Small intestine (tissue), 7 donors: ENCODE data around the gene USP24. TPM values are rescaled to one million over a fixed set of nuclear protein-coding genes. Genes with fewer than 3 reads are reported as not detected.
A peak's percentile ranks its signal among the peaks of the same experiment; 100 is the strongest.

Experiments
- DNase-seq, 2 donors: peaks; one replicate each; pipeline versions ENCODE4 v3.0.0 to v3.0.0-alpha.2; 2013
- FAIRE-seq: peaks from 2 replicates; lab custom pipeline; 2012; peaks lifted over from hg19 to GRCh38; lab: Jason Lieb, UNC
- H3K27ac ChIP-seq, 3 donors: one replicate each; pipeline ENCODE4 v1.5.1; 2013; ENCODE audit warnings: low read length in 2 of 3, mild to moderate bottlenecking in 2 of 3, control low read depth in 1 of 3, inconsistent platforms in 1 of 3, low read depth in 1 of 3, moderate library complexity in 1 of 3
- H3K27me3 ChIP-seq, 3 donors: one replicate each; pipeline ENCODE4 v1.6.1; 2013; ENCODE audit warnings: low read length in 3 of 3, inconsistent platforms in 1 of 3; ENCODE audit not compliant: control insufficient read depth in 3 of 3, insufficient read depth in 3 of 3
- H3K36me3 ChIP-seq, 3 donors: one replicate each; pipeline ENCODE4 v1.6.1; 2013; ENCODE audit warnings: low read length in 3 of 3, inconsistent platforms in 1 of 3, low read depth in 1 of 3, mild to moderate bottlenecking in 1 of 3, moderate library complexity in 1 of 3; ENCODE audit not compliant: control insufficient read depth in 3 of 3, insufficient read depth in 2 of 3
- H3K4me1 ChIP-seq, 3 donors: one replicate each; pipeline ENCODE4 v1.6.1; 2013; ENCODE audit warnings: low read length in 2 of 3, inconsistent platforms in 1 of 3, low read depth in 1 of 3, mild to moderate bottlenecking in 1 of 3, moderate library complexity in 1 of 3; ENCODE audit not compliant: control insufficient read depth in 3 of 3, insufficient read depth in 2 of 3
- H3K4me3 ChIP-seq, 3 donors: one replicate each; pipeline ENCODE4 v1.5.1; 2013; ENCODE audit warnings: low read length in 3 of 3, control low read depth in 1 of 3, inconsistent platforms in 1 of 3, low read depth in 1 of 3, mild to moderate bottlenecking in 1 of 3, moderate library complexity in 1 of 3
- H3K9me3 ChIP-seq, 2 donors: one replicate each; pipeline ENCODE4 v1.6.1; 2013; ENCODE audit warnings: low read depth in 1 of 2, low read length in 1 of 2; ENCODE audit not compliant: control insufficient read depth in 2 of 2, insufficient read depth in 1 of 2
- WGBS, 3 donors: extraction: QIAGEN DNeasy Blood & Tissue Kit; methylation state at CpG; one replicate each; pipeline ENCODE4 v1.1.7; 2013; 5-methylcytosine and 5-hydroxymethylcytosine counted together
- polyA plus RNA-seq, 4 donors: library from polyadenylated mRNA; stranded (reverse) in 3 of 4; unstranded in 1 of 4; fragments of 200-250 nt in 3 of 4; fragments of 120-200 nt in 1 of 4; gene quantifications; one replicate each; pipeline versions ENCODE4 v1.2.1 to v1.2.3, GENCODE V29; 2013
- donor health status: healthy with polysubstance abuse.
- donor health status: control.
- donor health status: control.
- donor health status: Bipolar disorder and iron deficiency.
- donor health status: healthy.

The USP24 gene
- polyA plus RNA-seq, 4 donors, result 7.3 to 38.3 (median 11.2) TPM

- no peak for FAIRE-seq
- H3K36me3 ChIP-seq, result no peaks in the 10 kb centered on the region
- 82 to 94% (median 87%) methylated on average over 4 of the region's 4 CpGs for WGBS, 3 donors
- no peak for DNase-seq
- H3K27ac ChIP-seq, result no peak overlapping the region
- no peaks in the 10 kb centered on the region for H3K9me3 ChIP-seq
- H3K4me3 ChIP-seq, result no peak overlapping the region
- no peaks in the 10 kb centered on the region for H3K27me3 ChIP-seq
- no peaks in the 10 kb centered on the region for H3K4me1 ChIP-seq
Observed at GRCh38 chr1:55250399-55251075, 35.4 kb upstream of the USP24 start.

- Histone ChIP-seq H3K27me3 (no peaks in the 10 kb centered on the region), H3K36me3 (no peaks in the 10 kb centered on the region), H3K4me3 (no peak overlapping the region), H3K9me3 (no peaks in the 10 kb centered on the region), H3K27ac (no peak overlapping the region), H3K4me1 (no peaks in the 10 kb centered on the region)
- FAIRE-seq, result no peak
- 75 to 80% (median 78%) methylated on average over 7 of the region's 7 CpGs for WGBS, 3 donors
- DNase-seq, result no peak
Observed at GRCh38 chr1:55249646-55250398, 34.7 kb upstream of the USP24 start.

GRCh38 chr1:55246896-55247295 lies 31.7 kb upstream of the USP24 start:
- Histone ChIP-seq H3K27ac (no peak overlapping the region), H3K4me3 (no peak overlapping the region), H3K9me3 (no peaks in the 10 kb centered on the region), H3K27me3 (no peaks in the 10 kb centered on the region), H3K36me3 (no peaks in the 10 kb centered on the region), H3K4me1 (no peaks in the 10 kb centered on the region)
- no peak for FAIRE-seq
- WGBS, 3 donors, result 93 to 96% (median 95%) methylated on average over 2 of the region's 2 CpGs
- DNase-seq, result no peak

- no peak for FAIRE-seq
- Histone ChIP-seq H3K27ac (no peak overlapping the region), H3K4me1 (no peaks in the 10 kb centered on the region), H3K36me3 (no peaks in the 10 kb centered on the region), H3K27me3 (no peaks in the 10 kb centered on the region), H3K4me3 (no peak overlapping the region), H3K9me3 (no peaks in the 10 kb centered on the region)
- no peak for DNase-seq
Observed at GRCh38 chr1:55246331-55246730, 31.2 kb upstream of the USP24 start.

GRCh38 chr1:55245781-55246180 lies 30.6 kb upstream of the USP24 start:
- H3K27ac ChIP-seq, result no peak overlapping the region
- FAIRE-seq, result no peak
- WGBS, 3 donors, result 82 to 88% (median 86%) methylated on average over 4 of the region's 4 CpGs

GRCh38 chr1:55244476-55245099 lies 29.4 kb upstream of the USP24 start:
- Histone ChIP-seq H3K9me3 (no peaks in the 10 kb centered on the region), H3K4me1 (no peaks in the 10 kb centered on the region), H3K36me3 (no peaks in the 10 kb centered on the region), H3K27ac (no peak overlapping the region), H3K4me3 (no peak overlapping the region), H3K27me3 (no peaks in the 10 kb centered on the region)
- WGBS, 3 donors, result 43 to 45% (median 45%) methylated on average over 6 of the region's 6 CpGs
- DNase-seq (peak in 1 of 2 donors; percentile 16), FAIRE-seq (no peak)

More at GRCh38 chr1:55245781-55246180, 30.6 kb upstream of the USP24 start:
- no peaks in the 10 kb centered on the region for H3K9me3 ChIP-seq
- DNase-seq, result no peak
- no peak overlapping the region for H3K4me3 ChIP-seq
- H3K36me3 ChIP-seq, result no peaks in the 10 kb centered on the region
- no peaks in the 10 kb centered on the region for H3K4me1 ChIP-seq
- H3K27me3 ChIP-seq, result no peaks in the 10 kb centered on the region

- no peaks in the 10 kb centered on the region for H3K9me3 ChIP-seq
- DNase-seq (no peak), FAIRE-seq (no peak)
- no peak overlapping the region for H3K27ac ChIP-seq
- no peaks in the 10 kb centered on the region for H3K27me3 ChIP-seq
- no peaks in the 10 kb centered on the region for H3K36me3 ChIP-seq
- WGBS, 3 donors, result 88 to 93% (median 92%) methylated on average over 2 of the region's 2 CpGs
- H3K4me1 ChIP-seq, result no peaks in the 10 kb centered on the region
- H3K4me3 ChIP-seq, result no peak overlapping the region
Observed at GRCh38 chr1:55243655-55244054, 28.5 kb upstream of the USP24 start.

GRCh38 chr1:55239548-55239947 lies 24.4 kb upstream of the USP24 start:
- H3K4me3 ChIP-seq, result no peak overlapping the region
- H3K9me3 ChIP-seq, result no peaks in the 10 kb centered on the region
- DNase-seq, result no peak
- no peak for FAIRE-seq
- H3K27me3 ChIP-seq, result no peaks in the 10 kb centered on the region
- no peak overlapping the region for H3K27ac ChIP-seq
- WGBS, 3 donors, result 91 to 96% (median 93%) methylated on average over 2 of the region's 2 CpGs
- H3K36me3 ChIP-seq, result no peaks in the 10 kb centered on the region
- no peaks in the 10 kb centered on the region for H3K4me1 ChIP-seq
